ENCODE results near the gene CDK4. TPM values are rescaled to one million over a fixed set of nuclear protein-coding genes. Genes with fewer than 3 reads are reported as not detected.

CDK4 gene
- total RNA-seq, 1 donor from 2014 or later = 180 TPM

- intact Hi-C loops (cut with micrococcal nuclease) = no loop called here
- DNase-seq (ENCODE audit: low spot score) = no peak
- Mint-ChIP-seq H3K9me3 (no peaks in the 10 kb centered on the region), H3K36me3 (ENCODE audit: low read depth) (peaks cover 58% of the 10 kb centered on the region), H3K27me3 (ENCODE audit: low read depth) (no peaks in the 10 kb centered on the region), H3K27ac (peak overlapping the region; percentile 92), H3K4me3 (ENCODE audit: low read depth) (peak overlapping the region; percentile 94), H3K4me1 (ENCODE audit: low read depth) (peaks cover 47% of the 10 kb centered on the region)
Measured at GRCh38 chr12:57750561-57751431, 1.3 kb downstream of the CDK4 start.

- no peaks in the 10 kb centered on the region for H3K27me3 Mint-ChIP-seq (ENCODE audit: low read depth)
- no peak overlapping the region for H3K4me3 Mint-ChIP-seq (ENCODE audit: low read depth)
- peaks cover 49% of the 10 kb centered on the region for H3K4me1 Mint-ChIP-seq (ENCODE audit: low read depth)
- H3K9me3 Mint-ChIP-seq = no peaks in the 10 kb centered on the region
- no peak overlapping the region for H3K27ac Mint-ChIP-seq
- intact Hi-C loops (cut with micrococcal nuclease) = no loop called here
- no peak for DNase-seq (ENCODE audit: low spot score)
- H3K36me3 Mint-ChIP-seq (ENCODE audit: low read depth) = peaks cover 62% of the 10 kb centered on the region
Measured at GRCh38 chr12:57749061-57749460, 3.0 kb downstream of the CDK4 start.

- Mint-ChIP-seq H3K36me3 (ENCODE audit: low read depth) (peaks cover 52% of the 10 kb centered on the region), H3K4me3 (ENCODE audit: low read depth) (peak overlapping the region; percentile 89), H3K4me1 (ENCODE audit: low read depth) (peaks cover 38% of the 10 kb centered on the region), H3K27ac (peak overlapping the region; percentile 93), H3K27me3 (ENCODE audit: low read depth) (no peaks in the 10 kb centered on the region), H3K9me3 (no peaks in the 10 kb centered on the region)
- no peak for DNase-seq (ENCODE audit: low spot score)
- intact Hi-C loops (cut with micrococcal nuclease) = no loop called here
Measured at GRCh38 chr12:57746025-57746424, 6.1 kb downstream of the CDK4 start.

DNA sequence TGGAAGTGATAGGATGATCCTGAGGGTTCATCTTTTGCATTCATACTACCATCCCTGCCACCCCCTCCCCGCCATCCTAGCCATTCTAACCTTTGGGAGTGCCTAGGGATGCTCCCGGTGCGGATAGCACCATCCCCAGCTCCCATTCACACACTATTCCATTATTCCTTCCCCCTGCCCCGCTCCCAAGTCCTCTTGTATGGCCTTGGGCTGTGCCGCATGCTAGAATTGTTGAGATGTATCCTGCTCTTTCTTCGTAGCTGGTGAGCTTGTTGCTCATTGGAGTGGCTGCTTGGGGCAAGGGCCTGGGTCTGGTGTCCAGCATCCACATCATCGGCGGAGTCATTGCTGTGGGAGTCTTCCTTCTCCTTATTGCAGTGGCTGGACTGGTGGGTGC is 6.6 kb downstream of the CDK4 start:
- no peaks in the 10 kb centered on the region for H3K9me3 Mint-ChIP-seq
- H3K27ac Mint-ChIP-seq = peak overlapping the region; percentile 93
- H3K27me3 Mint-ChIP-seq (ENCODE audit: low read depth) = no peaks in the 10 kb centered on the region
- H3K4me1 Mint-ChIP-seq (ENCODE audit: low read depth) = peaks cover 38% of the 10 kb centered on the region
- H3K4me3 Mint-ChIP-seq (ENCODE audit: low read depth) = peak overlapping the region; percentile 89
- peaks cover 46% of the 10 kb centered on the region for H3K36me3 Mint-ChIP-seq (ENCODE audit: low read depth)
- no peak for DNase-seq (ENCODE audit: low spot score)
- intact Hi-C loops (cut with micrococcal nuclease) = loop anchor here (2.0 kb wide), 1 partner anchor 51 kb away; the partner anchor contains the start of gene OS9

DNA sequence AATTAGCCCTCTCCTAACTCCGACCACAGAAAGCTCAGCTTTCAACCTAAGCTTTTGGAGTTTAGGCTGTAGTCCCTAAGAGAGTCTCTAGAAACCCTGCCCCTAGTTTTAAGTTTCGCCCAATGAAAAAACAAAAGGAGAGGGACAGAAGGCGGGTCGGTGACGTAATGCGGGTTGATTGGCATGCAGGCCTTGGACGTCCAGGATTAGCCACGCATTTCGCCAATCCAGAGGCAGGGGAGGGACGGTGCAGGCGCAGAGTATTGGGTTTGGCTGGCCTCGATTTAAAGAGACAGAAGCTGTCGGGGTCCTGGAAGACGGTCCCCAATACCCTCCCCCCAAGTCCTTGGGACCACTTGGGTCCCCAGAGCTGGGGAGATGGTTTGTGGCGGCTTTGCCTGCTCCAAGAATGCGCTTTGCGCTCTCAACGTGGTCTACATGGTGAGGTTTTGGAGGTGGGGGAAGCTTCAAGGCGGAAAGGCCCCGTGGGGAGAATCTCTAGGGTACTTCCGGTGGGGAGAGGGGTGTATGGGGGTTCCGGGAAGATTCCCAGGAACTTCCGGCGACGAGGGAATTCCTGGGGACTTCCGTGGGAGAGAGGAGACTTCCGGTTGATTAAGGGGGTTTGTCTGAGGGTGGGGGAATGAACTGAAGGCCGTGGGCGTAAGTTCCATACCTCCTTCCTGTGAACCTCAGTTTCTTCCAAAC is 7.2 kb downstream of the CDK4 start, which contains the start of gene TSPAN31:
Gene TSPAN31, plus strand, starts transcription at position 263 of the 708 bp plus-strand sequence. Its CDS starts 116 bp downstream, at position 379.
- Mint-ChIP-seq H3K36me3 (ENCODE audit: low read depth) (peaks cover 42% of the 10 kb centered on the region), H3K9me3 (no peaks in the 10 kb centered on the region), H3K4me3 (ENCODE audit: low read depth) (peak within 1 kb of the TSS; percentile 89), H3K4me1 (ENCODE audit: low read depth) (peaks cover 38% of the 10 kb centered on the region), H3K27ac (peak within 1 kb of the TSS; percentile 93), H3K27me3 (ENCODE audit: low read depth) (no peaks in the 10 kb centered on the region)
- DNase-seq (ENCODE audit: low spot score) = peak; percentile 91
- intact Hi-C loops (cut with micrococcal nuclease) = loop anchor here (1.0 to 5.0 kb wide), 4 partner anchors 7 to 258 kb away; partner anchors contain the start of genes B4GALNT1, CDK4, MARS1 and OS9

GRCh38 chr12:57744194-57744776 is 7.8 kb downstream of the CDK4 start:
- peaks cover 38% of the 10 kb centered on the region for H3K36me3 Mint-ChIP-seq (ENCODE audit: low read depth)
- intact Hi-C loops (cut with micrococcal nuclease) = loop anchor here (1.0 to 5.0 kb wide), 4 partner anchors 8 to 257 kb away; partner anchors contain the start of genes B4GALNT1, CDK4, MARS1 and OS9

GRCh38 chr12:57743769-57744168 is 8.3 kb downstream of the CDK4 start:
- no peaks in the 10 kb centered on the region for H3K27me3 Mint-ChIP-seq (ENCODE audit: low read depth)
- H3K9me3 Mint-ChIP-seq = no peaks in the 10 kb centered on the region
- peaks cover 38% of the 10 kb centered on the region for H3K36me3 Mint-ChIP-seq (ENCODE audit: low read depth)
- intact Hi-C loops (cut with micrococcal nuclease) = loop anchor here (1.0 to 5.0 kb wide), 5 partner anchors 9 to 256 kb away; partner anchors contain the start of genes B4GALNT1, CDK4, MARS1 and OS9
- no peak for DNase-seq (ENCODE audit: low spot score)
- H3K4me3 Mint-ChIP-seq (ENCODE audit: low read depth) = peak overlapping the region; percentile 89
- H3K4me1 Mint-ChIP-seq (ENCODE audit: low read depth) = peaks cover 44% of the 10 kb centered on the region
- H3K27ac Mint-ChIP-seq = peak overlapping the region; percentile 93

More at GRCh38 chr12:57744194-57744776, 7.8 kb downstream of the CDK4 start:
- H3K27ac Mint-ChIP-seq = peak overlapping the region; percentile 93
- H3K4me3 Mint-ChIP-seq (ENCODE audit: low read depth) = peak overlapping the region; percentile 89
- no peaks in the 10 kb centered on the region for H3K27me3 Mint-ChIP-seq (ENCODE audit: low read depth)
- H3K4me1 Mint-ChIP-seq (ENCODE audit: low read depth) = peaks cover 42% of the 10 kb centered on the region
- DNase-seq (ENCODE audit: low spot score) = peak; percentile 71
- H3K9me3 Mint-ChIP-seq = no peaks in the 10 kb centered on the region

DNA sequence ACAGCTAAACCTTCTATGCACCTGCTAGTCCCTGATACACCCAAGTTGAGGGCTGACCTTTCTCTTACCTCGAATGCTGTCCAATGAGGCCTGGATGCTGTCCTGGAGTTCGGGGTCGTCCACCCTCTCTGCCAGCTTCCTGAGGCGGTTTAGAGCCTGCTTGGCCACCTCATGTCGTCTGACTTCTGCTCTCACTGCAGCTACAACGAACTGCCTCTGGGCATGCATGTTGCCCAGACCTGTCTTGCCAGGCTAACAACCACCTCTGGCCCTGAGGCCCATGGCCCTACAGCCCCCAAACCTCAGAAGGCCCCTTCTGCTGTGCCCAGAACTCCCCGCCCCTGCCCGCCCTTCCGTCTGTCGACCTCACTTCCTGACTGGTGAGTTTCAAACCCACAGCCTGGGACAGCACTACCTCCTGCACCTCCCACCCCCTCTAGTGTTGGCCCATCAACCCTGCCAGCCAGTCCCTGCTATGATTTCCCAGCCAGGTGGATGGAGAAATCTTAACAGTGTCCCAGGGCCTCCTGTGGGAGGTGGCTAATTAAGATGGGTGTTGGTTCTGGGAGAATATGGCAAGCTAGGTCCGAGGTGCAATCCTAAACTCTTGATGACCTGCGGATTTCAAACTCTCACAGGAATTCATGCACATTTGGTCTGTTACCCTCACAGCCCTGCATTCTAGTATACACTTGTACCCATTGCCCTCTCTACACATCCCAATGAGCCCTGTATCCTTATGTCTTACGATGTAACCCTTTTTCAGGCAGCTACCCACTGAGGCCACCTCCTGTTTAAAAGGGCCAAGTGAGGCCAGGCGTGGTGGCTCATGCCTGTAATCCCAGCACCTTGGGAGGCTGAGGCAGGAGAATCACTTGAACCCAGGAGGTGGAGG is 10.0 kb downstream of the CDK4 start:
- Mint-ChIP-seq H3K36me3 (ENCODE audit: low read depth) (peaks cover 24% of the 10 kb centered on the region), H3K4me3 (ENCODE audit: low read depth) (peak overlapping the region; percentile 83), H3K9me3 (no peaks in the 10 kb centered on the region), H3K27me3 (ENCODE audit: low read depth) (no peaks in the 10 kb centered on the region), H3K27ac (peak overlapping the region; percentile 78), H3K4me1 (ENCODE audit: low read depth) (peaks cover 44% of the 10 kb centered on the region)
- DNase-seq (ENCODE audit: low spot score) = peak; percentile 75
- intact Hi-C loops (cut with micrococcal nuclease) = loop anchor here (2.0 to 5.0 kb wide), 3 partner anchors 110 to 255 kb away; partner anchors contain the start of genes B4GALNT1 and MARS1

DNA sequence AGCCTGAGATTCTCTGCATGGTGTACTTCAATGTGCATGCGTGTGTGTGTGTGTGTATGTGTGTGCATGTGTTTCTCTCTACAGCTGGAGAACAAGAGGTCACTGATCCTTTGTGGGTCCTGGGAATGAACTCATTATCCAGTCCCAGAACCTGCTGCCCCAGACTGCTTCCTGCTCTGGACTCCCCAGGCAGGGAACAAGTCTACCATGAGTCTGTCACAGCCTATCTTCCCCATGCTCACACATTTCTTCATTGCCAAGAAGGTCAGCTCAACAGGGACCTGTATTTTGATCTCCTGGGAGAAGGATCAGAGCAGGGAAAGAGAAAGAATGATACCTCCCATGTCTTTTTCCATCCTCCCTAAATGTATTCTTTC is 10.7 kb downstream of the CDK4 start:
- peaks cover 24% of the 10 kb centered on the region for H3K36me3 Mint-ChIP-seq (ENCODE audit: low read depth)
- H3K9me3 Mint-ChIP-seq = no peaks in the 10 kb centered on the region
- H3K27me3 Mint-ChIP-seq (ENCODE audit: low read depth) = no peaks in the 10 kb centered on the region
- peak overlapping the region; percentile 83 for H3K4me3 Mint-ChIP-seq (ENCODE audit: low read depth)
- no peak for DNase-seq (ENCODE audit: low spot score)
- peaks cover 45% of the 10 kb centered on the region for H3K4me1 Mint-ChIP-seq (ENCODE audit: low read depth)
- peak overlapping the region; percentile 78 for H3K27ac Mint-ChIP-seq
- intact Hi-C loops (cut with micrococcal nuclease) = loop anchor here (5.0 kb wide), 2 partner anchors 109 to 254 kb away; partner anchors contain the start of genes B4GALNT1 and MARS1

DNA sequence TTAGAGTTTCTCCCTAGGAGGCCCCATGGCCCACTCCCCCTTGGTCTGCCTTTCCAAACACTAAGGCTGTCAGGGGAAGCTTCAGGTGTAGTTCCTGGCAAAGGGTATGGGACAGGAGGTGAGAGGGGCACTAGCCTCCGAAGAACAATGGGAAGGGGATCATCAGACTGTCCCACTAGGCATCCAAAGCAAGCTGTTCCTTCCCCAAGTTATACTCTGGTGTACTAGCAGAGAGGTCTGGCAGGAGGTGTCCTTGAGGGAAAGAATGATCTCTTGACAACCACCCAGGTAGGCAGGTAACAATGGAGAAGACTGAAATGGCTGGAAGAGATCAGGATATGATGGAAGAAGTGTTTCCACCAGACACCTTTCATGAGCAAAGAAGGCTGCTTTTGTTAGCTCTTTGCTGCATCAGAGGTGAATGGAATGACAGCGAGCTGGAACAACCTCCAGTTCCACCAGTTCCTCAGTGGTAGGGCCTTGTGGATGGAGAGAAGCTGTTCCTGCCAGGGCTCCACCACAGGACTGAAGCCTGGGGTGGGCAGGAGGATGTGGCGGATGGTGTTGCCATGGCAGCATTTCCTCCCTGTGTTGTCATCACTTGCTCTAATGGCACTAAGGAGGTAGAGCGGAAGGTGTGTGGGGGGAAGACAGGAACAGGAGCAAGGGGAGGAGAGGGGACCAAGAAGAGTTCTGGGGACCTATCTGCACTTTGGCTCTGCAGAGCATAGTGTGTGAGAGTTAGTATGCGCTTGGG is 11.3 kb downstream of the CDK4 start:
- no peaks in the 10 kb centered on the region for H3K27me3 Mint-ChIP-seq (ENCODE audit: low read depth)
- H3K36me3 Mint-ChIP-seq (ENCODE audit: low read depth) = peaks cover 21% of the 10 kb centered on the region
- H3K9me3 Mint-ChIP-seq = no peaks in the 10 kb centered on the region
- peak overlapping the region; percentile 83 for H3K4me3 Mint-ChIP-seq (ENCODE audit: low read depth)
- peak overlapping the region; percentile 78 for H3K27ac Mint-ChIP-seq
- H3K4me1 Mint-ChIP-seq (ENCODE audit: low read depth) = peaks cover 40% of the 10 kb centered on the region
- intact Hi-C loops (cut with micrococcal nuclease) = loop anchor here (5.0 kb wide), 2 partner anchors 109 to 254 kb away; partner anchors contain the start of genes B4GALNT1 and MARS1
- peak; percentile 84 for DNase-seq (ENCODE audit: low spot score)
